NCI-H128 (cell line): ENCODE measurements around the gene ZBTB42.

Source experiments
- DNase-seq: peaks from one replicate; lab custom pipeline; 2025; ENCODE audit not compliant: unreplicated experiment; lab: John Stamatoyannopoulos, UW

The ZBTB42 gene

GRCh38 chr14:104794631-104794992 lies 6.3 kb upstream of the ZBTB42 start:
- DNase-seq = no peak

GRCh38 chr14:104794993-104795780 lies 5.7 kb upstream of the ZBTB42 start, which contains the start of gene AKT1:
TSS of gene AKT1 (minus strand) at chr14:104795748. CDS start at chr14:104792643, 3,105 bp downstream.
- peak; percentile 19 for DNase-seq

- no peak for DNase-seq
Observed at GRCh38 chr14:104795781-104796686, 4.9 kb upstream of the ZBTB42 start.

GRCh38 chr14:104796687-104797081 lies 4.2 kb upstream of the ZBTB42 start:
- no peak for DNase-seq

- no peak for DNase-seq
Observed at GRCh38 chr14:104797115-104798044, 3.5 kb upstream of the ZBTB42 start.

- no peak for DNase-seq
Observed at GRCh38 chr14:104798300-104799243, 2.3 kb upstream of the ZBTB42 start.

GRCh38 chr14:104799244-104800014 lies 1.5 kb upstream of the ZBTB42 start:
- no peak for DNase-seq

- DNase-seq = no peak
Observed at GRCh38 chr14:104800015-104800770, 708 bp upstream of the ZBTB42 start.

GRCh38 chr14:104801520-104802393 lies 856 bp downstream of the ZBTB42 start:
- DNase-seq = no peak

- DNase-seq = no peak
Observed at GRCh38 chr14:104802394-104803184, 1.7 kb downstream of the ZBTB42 start.

- DNase-seq = no peak
Observed at GRCh38 chr14:104803280-104803911, 2.5 kb downstream of the ZBTB42 start.

GRCh38 chr14:104803912-104804410 lies 3.1 kb downstream of the ZBTB42 start:
- no peak for DNase-seq

- DNase-seq = no peak
Observed at GRCh38 chr14:104804481-104805325, 3.8 kb downstream of the ZBTB42 start.

GRCh38 chr14:104805326-104805678 lies 4.4 kb downstream of the ZBTB42 start:
- DNase-seq = no peak
